GM21528 (cell line): ENCODE measurements around the gene GARNL3.

Experiments used
- ATAC-seq: cut with Tn5 transposase; IDR thresholded peaks from one replicate; pipeline ENCODE4 v1.9.1; 2021; ENCODE audit warnings: mild to moderate bottlenecking, moderate library complexity; ENCODE audit not compliant: unreplicated experiment, low FRiP score

The GARNL3 gene

GRCh38 chr9:127308652-127309434 lies 44.3 kb downstream of the GARNL3 start:
- no peak for ATAC-seq

- ATAC-seq = no peak
Measured at GRCh38 chr9:127309715-127310114, 45.1 kb downstream of the GARNL3 start.

GRCh38 chr9:127311239-127311741 lies 46.7 kb downstream of the GARNL3 start:
- no peak for ATAC-seq

GRCh38 chr9:127313042-127313560 lies 48.5 kb downstream of the GARNL3 start:
- no peak for ATAC-seq

- no peak for ATAC-seq
Measured at GRCh38 chr9:127314911-127315310, 50.3 kb downstream of the GARNL3 start.

- ATAC-seq = no peak
Measured at GRCh38 chr9:127316586-127317323, 52.2 kb downstream of the GARNL3 start.

GRCh38 chr9:127318651-127319167 lies 54.1 kb downstream of the GARNL3 start:
- ATAC-seq = no peak

GRCh38 chr9:127319366-127320114 lies 55.0 kb downstream of the GARNL3 start:
- ATAC-seq = peak; percentile 58

- ATAC-seq = no peak
Measured at GRCh38 chr9:127320115-127320378, 55.5 kb downstream of the GARNL3 start.

- no peak for ATAC-seq
Measured at GRCh38 chr9:127323393-127323792, 58.8 kb downstream of the GARNL3 start.

GRCh38 chr9:127330501-127330900 lies 65.9 kb downstream of the GARNL3 start:
- ATAC-seq = no peak

GRCh38 chr9:127333221-127334064 lies 68.9 kb downstream of the GARNL3 start:
- ATAC-seq = no peak

GRCh38 chr9:127334725-127335124 lies 70.2 kb downstream of the GARNL3 start:
- ATAC-seq = no peak

- ATAC-seq = no peak
Measured at GRCh38 chr9:127336086-127336485, 71.5 kb downstream of the GARNL3 start.

- ATAC-seq = no peak
Measured at GRCh38 chr9:127336506-127337352, 72.2 kb downstream of the GARNL3 start.

- ATAC-seq = no peak
Measured at GRCh38 chr9:127340721-127341120, 76.1 kb downstream of the GARNL3 start.

- no peak for ATAC-seq
Measured at GRCh38 chr9:127341152-127341551, 76.6 kb downstream of the GARNL3 start.

GRCh38 chr9:127344368-127345000 lies 79.9 kb downstream of the GARNL3 start:
- ATAC-seq = no peak

- no peak for ATAC-seq
Measured at GRCh38 chr9:127345566-127345965, 81.0 kb downstream of the GARNL3 start.
